Measurements from ENCODE around the gene PRM3.

DNA sequence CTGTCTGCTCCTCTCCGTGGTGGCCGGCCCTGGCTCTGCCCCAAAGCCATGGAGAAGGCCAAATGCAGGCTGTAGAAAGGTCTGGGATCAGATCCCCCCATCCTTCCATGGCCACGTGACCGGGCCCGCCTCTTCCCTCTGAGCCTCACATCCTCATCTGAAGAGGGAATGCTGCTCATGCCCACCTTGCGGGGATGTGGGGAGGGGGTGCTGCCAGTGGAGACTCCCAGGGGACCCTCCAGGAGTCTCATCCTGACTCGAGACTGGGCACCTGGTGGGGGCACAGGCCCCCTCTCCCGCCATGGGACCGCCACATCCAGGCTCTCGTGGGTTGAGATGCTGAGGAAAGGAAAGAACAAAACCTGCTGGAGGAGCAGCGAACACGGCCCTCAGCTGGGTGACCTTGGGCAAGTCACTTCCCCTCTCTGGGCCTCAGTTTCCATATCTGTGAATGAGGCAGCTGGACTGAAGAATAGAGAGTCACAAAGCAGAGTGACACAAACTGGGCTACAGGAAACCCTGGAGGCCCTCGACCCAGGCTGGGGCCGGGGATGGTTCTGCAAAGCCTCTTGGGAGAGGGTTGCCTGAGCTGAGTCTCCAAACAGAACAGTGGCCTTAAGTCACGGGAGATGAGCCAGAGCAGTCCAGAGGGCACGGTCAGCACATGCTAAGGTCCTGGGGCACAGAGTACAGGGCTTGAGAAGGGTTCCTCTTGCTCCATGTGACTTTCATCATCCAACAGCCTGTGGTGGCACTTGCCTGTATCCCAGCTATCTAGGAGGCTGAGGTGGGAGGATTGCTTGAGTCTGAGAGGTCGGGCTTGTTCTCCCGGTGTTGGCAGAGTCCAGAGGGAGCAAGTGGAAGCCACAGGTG, 47.5 kb downstream of the PRM3 start:
- TF ChIP-seq, protein P1, sequence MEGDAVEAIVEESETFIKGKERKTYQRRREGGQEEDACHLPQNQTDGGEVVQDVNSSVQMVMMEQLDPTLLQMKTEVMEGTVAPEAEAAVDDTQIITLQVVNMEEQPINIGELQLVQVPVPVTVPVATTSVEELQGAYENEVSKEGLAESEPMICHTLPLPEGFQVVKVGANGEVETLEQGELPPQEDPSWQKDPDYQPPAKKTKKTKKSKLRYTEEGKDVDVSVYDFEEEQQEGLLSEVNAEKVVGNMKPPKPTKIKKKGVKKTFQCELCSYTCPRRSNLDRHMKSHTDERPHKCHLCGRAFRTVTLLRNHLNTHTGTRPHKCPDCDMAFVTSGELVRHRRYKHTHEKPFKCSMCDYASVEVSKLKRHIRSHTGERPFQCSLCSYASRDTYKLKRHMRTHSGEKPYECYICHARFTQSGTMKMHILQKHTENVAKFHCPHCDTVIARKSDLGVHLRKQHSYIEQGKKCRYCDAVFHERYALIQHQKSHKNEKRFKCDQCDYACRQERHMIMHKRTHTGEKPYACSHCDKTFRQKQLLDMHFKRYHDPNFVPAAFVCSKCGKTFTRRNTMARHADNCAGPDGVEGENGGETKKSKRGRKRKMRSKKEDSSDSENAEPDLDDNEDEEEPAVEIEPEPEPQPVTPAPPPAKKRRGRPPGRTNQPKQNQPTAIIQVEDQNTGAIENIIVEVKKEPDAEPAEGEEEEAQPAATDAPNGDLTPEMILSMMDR (IDR thresholded peaks at IDR 0.05; ENCODE audit: low read depth, low read length), result no peak
- TF ChIP-seq POLR2A (IDR thresholded peaks at IDR 0.05; ENCODE audit: extremely low read depth, insufficient read length) (no peak), MYC (IDR thresholded peaks at IDR 0.05; ENCODE audit: low read depth, low read length) (no peak)
